Osteoblast (primary cell): Measurements from ENCODE around the gene HHATL. TPM values are rescaled to one million over a fixed set of nuclear protein-coding genes. Genes with fewer than 3 reads are reported as not detected.

Source experiments
- DNase-seq: peaks from one replicate; pipeline ENCODE4 v3.0.0; 2011; ENCODE audit warnings: low spot score, mixed read lengths; ENCODE audit not compliant: insufficient read length; ENCODE audit errors: missing footprints
- H2AFZ ChIP-seq: 2 replicates; pipeline ENCODE4 v1.6.0; 2011; ENCODE audit warnings: mild to moderate bottlenecking, low read length
- H3K27ac ChIP-seq: 2 replicates; pipeline ENCODE4 v1.5.1; 2011; ENCODE audit warnings: mild to moderate bottlenecking, low read depth, low read length, moderate library complexity
- H3K27me3 ChIP-seq: 2 replicates; pipeline ENCODE4 v1.6.0; 2012; ENCODE audit warnings: mild to moderate bottlenecking, control low read depth, inconsistent platforms, low read length, moderate library complexity; ENCODE audit not compliant: insufficient read depth
- H3K36me3 ChIP-seq: 2 replicates; pipeline ENCODE4 v1.5.1; 2011; ENCODE audit warnings: mild to moderate bottlenecking, low read length, control low read depth, moderate library complexity; ENCODE audit not compliant: insufficient read depth
- H3K4me1 ChIP-seq: 2 replicates; pipeline ENCODE4 v1.5.1; 2011; ENCODE audit warnings: mild to moderate bottlenecking, low read length, control low read depth, moderate library complexity; ENCODE audit not compliant: insufficient read depth
- H3K4me2 ChIP-seq: 2 replicates; pipeline ENCODE4 v1.6.0; 2011; ENCODE audit warnings: mild to moderate bottlenecking, low read length; ENCODE audit not compliant: insufficient read depth
- H3K4me3 ChIP-seq: fragments of 200-600 bp; sonication (generic); 3 replicates; pipeline ENCODE4 v1.5.1; 2012; ENCODE audit warnings: mild to moderate bottlenecking, low read length, inconsistent platforms; ENCODE audit not compliant: insufficient read depth
- H3K79me2 ChIP-seq: 2 replicates; pipeline ENCODE4 v1.6.0; 2012; ENCODE audit warnings: mild to moderate bottlenecking, low read length, control low read depth, inconsistent platforms; ENCODE audit not compliant: insufficient read depth
- H3K9me3 ChIP-seq: 2 replicates; pipeline ENCODE4 v1.5.1; 2011; ENCODE audit warnings: low read depth, low read length, control low read depth
- H4K20me1 ChIP-seq: 2 replicates; pipeline ENCODE4 v1.6.0; 2012; ENCODE audit warnings: mild to moderate bottlenecking, low read length, control low read depth; ENCODE audit not compliant: insufficient read depth
- CTCF ChIP-seq: IDR thresholded peaks from 2 replicates; pipeline ENCODE4 v1.5.1; 2011; ENCODE audit warnings: mild to moderate bottlenecking, low read depth, low read length, moderate library complexity; ENCODE audit errors: extremely low read depth
- total RNA-seq: library from RNA; depleted of rRNA; stranded (reverse); fragments of >200 nt; gene quantifications from 2 replicates; pipeline ENCODE4 v1.2.3, GENCODE V29; 2012

HHATL gene
- total RNA-seq, 1 donor, result not detected

DNA sequence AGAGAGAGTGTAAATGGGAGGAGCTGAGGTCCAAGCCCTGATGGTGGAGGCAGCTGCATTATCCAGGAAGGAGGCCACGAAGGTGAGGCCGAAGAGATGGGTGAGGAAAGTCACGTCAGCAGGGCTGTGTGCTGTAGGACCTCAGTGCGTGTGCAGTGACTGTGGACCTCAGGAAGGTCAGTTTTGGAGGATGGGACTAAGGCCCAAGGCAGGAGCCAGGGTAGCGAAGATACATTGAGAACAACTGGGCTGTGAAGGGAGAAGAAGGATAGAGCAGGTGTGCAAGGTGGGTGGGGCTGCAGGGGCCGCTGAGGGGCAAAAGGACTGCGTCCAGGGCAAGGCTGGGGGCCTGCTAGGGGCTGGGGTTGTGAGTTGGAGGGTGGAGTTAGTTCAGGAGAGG, 12.4 kb downstream of the HHATL start:
- H3K27me3 ChIP-seq, result peaks cover 26% of the 10 kb centered on the region
- H3K4me2 ChIP-seq, result no peak overlapping the region
- no peak overlapping the region for H3K27ac ChIP-seq
- TF ChIP-seq CTCF, result no peak
- no peak overlapping the region for H2AFZ ChIP-seq
- DNase-seq, result peak; percentile 81
- H3K79me2 ChIP-seq, result no peaks in the 10 kb centered on the region
- H3K36me3 ChIP-seq, result no peaks in the 10 kb centered on the region
- H3K9me3 ChIP-seq, result no peaks in the 10 kb centered on the region
- no peaks in the 10 kb centered on the region for H4K20me1 ChIP-seq
- no peak overlapping the region for H3K4me3 ChIP-seq
- H3K4me1 ChIP-seq, result no peaks in the 10 kb centered on the region

GRCh38 chr3:42689421-42690014, 13.1 kb downstream of the HHATL start:
- no peaks in the 10 kb centered on the region for H3K36me3 ChIP-seq
- H3K27ac ChIP-seq, result no peak overlapping the region
- no peak overlapping the region for H3K4me2 ChIP-seq
- TF ChIP-seq CTCF, result no peak
- H3K27me3 ChIP-seq, result peaks cover 31% of the 10 kb centered on the region
- H3K4me1 ChIP-seq, result no peaks in the 10 kb centered on the region
- no peak overlapping the region for H3K4me3 ChIP-seq
- no peaks in the 10 kb centered on the region for H3K9me3 ChIP-seq
- no peaks in the 10 kb centered on the region for H4K20me1 ChIP-seq
- no peak overlapping the region for H2AFZ ChIP-seq
- peak; percentile 23 for DNase-seq
- no peaks in the 10 kb centered on the region for H3K79me2 ChIP-seq

GRCh38 chr3:42688487-42689420, 13.8 kb downstream of the HHATL start:
- H3K4me1 ChIP-seq, result peaks cover 2% of the 10 kb centered on the region
- no peak for TF ChIP-seq CTCF
- H3K27ac ChIP-seq, result no peak overlapping the region
- no peaks in the 10 kb centered on the region for H3K9me3 ChIP-seq
- H3K36me3 ChIP-seq, result no peaks in the 10 kb centered on the region
- H4K20me1 ChIP-seq, result no peaks in the 10 kb centered on the region
- H3K4me2 ChIP-seq, result no peak overlapping the region
- no peak overlapping the region for H2AFZ ChIP-seq
- no peak overlapping the region for H3K4me3 ChIP-seq
- peaks cover 31% of the 10 kb centered on the region for H3K27me3 ChIP-seq
- no peaks in the 10 kb centered on the region for H3K79me2 ChIP-seq
- peak; percentile 66 for DNase-seq

GRCh38 chr3:42688016-42688415, 14.6 kb downstream of the HHATL start:
- Histone ChIP-seq H3K27me3 (peaks cover 31% of the 10 kb centered on the region), H3K79me2 (no peaks in the 10 kb centered on the region), H3K27ac (no peak overlapping the region), H3K36me3 (no peaks in the 10 kb centered on the region), H3K4me2 (no peak overlapping the region), H3K9me3 (no peaks in the 10 kb centered on the region), H2AFZ (no peak overlapping the region), H3K4me3 (no peak overlapping the region), H4K20me1 (no peaks in the 10 kb centered on the region), H3K4me1 (peaks cover 2% of the 10 kb centered on the region)
- TF ChIP-seq CTCF, result no peak
- peak; percentile 53 for DNase-seq
